T-helper 1 cell treated with Interleukin-12 subunit alpha and Interleukin-12 subunit beta and Interleukin-4 antibody, amounts not matched to agents 30 ng/mL and 1 ng/mL, for 36 hours (primary cell): ENCODE measurements around the gene HIVEP1. TPM values are rescaled to one million over a fixed set of nuclear protein-coding genes. Genes with fewer than 3 reads are reported as not detected.

ENCODE experiments used
- intact Hi-C: fragments of 100-400 bp; cut with micrococcal nuclease; formaldehyde crosslinking; loops from one replicate; pipeline ENCODE4 v1.15.1; 2024
- total RNA-seq: library from RNA; stranded (reverse); gene quantifications from 2 replicates; pipeline ENCODE4 v1.2.3, GENCODE V29; 2022

The HIVEP1 gene
- total RNA-seq, 1 donor from 2014 or later = 35.7 TPM

DNA sequence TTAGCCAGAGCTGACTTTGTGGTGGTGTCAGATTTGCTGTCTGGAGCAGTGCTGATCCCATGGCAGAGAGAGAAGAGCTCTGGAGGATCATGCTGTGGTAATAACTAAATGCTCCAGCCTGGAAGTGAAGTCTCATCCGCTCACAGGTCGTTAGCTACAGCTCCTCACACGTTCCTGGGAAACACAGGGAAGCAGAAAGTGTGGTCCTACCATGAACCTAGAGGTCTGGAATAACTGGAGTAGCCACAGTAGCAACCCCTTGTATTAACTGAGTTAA lies 2.7 kb downstream of the HIVEP1 start:
- intact Hi-C loops = loop anchor here (10.0 kb wide), 2 partner anchors 630 to 1560 kb away; partner anchors contain the start of gene SIRT5

DNA sequence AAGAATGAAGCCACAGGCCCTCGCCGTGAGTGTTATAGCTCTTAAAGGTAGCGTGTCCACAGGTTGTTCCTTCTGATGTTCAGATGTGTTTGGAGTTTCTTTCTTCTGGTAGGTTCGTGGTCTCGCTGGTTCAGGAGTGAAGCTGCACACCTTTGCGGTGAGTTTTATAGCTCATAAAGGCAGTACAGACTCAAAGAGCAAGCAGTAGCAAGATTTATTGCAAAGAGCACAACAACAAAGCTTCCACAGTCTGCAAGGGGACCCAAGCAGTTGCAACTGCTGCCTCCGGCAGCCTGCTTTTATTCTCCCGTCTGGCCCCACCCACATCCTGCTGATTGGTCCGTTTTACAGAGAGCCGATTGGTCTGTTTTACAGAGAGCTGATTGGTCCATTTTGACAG lies 5.2 kb downstream of the HIVEP1 start:
- intact Hi-C loops = loop anchor here (2.0 to 10.0 kb wide), 3 partner anchors 14 to 1558 kb away; partner anchors contain the start of gene SIRT5

DNA sequence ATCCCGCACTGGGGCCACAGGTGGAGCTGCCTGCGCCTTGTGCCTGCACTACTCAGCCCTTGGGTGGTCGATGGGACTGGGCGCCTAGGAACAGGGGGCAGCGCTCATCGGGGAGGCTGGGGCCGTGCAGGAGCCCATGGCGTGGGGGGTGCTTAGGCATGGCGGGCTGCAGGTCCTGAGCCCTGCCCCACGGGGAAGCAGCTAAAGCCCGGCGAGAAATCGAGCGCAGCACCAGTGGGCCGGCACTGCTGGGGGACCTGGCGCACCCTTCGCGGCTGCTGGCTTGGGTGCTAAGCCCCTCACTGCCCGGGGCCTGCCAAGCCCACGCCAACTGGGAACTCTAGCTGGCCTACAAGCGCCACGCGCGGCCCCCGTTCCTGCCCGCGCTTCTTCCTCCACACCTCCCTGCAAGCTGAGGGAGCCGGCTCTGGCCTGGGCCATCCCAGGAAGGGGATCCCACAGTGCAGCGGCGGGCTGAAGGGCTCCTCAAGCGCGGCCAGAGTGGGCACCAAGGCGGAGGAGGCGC lies 5.8 kb downstream of the HIVEP1 start:
- intact Hi-C loops = loop anchor here (2.0 to 10.0 kb wide), 3 partner anchors 13 to 1557 kb away; partner anchors contain the start of gene SIRT5

DNA sequence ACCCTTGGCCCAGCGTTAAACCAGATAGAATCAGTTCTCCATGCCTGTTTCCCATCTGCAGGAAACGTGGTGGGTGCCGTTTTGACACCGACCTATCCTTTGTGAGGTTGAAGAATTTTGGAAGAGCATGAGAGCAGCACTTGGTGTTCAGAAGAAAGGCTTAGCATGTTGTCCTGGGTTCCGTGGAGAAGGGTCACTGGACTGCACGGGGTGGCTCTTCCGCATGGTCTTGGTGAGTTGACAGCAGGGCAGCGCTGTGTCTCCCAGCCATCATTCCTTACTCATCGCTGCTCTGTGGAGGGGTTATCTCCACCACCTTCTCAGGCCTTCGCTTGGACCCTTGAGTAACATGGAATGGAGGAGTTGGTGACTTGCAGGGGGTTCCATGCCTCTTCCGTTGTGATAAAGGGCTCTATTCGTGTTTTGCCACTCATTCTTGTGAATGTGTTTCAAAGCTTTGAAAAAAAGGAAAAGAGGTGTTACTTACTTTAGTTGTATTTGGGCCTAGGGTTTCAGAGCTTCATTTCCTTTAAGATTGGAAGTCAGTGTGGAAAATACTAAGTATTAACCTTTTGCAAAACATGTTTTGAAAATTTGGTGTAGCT lies 8.2 kb downstream of the HIVEP1 start:
- intact Hi-C loops = no loop called here

DNA sequence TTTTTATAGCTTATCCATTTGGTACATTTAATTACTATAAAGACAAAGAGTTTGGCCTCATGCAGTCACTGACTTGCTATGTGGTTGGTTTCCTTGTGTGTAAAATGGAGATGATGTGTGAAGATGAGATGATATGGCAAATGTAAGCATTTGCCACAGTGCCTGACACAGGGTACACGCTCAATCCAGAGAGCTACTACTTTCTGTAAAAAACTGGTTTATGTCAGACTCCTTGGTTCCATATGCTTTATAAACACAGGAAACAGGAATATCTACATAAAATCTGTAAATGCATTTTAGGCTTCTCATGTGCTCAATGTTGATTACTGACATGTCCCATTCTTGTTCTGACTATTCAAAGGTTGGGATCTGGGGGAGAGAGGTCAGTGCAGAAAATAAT lies 10.4 kb downstream of the HIVEP1 start:
- intact Hi-C loops = no loop called here

DNA sequence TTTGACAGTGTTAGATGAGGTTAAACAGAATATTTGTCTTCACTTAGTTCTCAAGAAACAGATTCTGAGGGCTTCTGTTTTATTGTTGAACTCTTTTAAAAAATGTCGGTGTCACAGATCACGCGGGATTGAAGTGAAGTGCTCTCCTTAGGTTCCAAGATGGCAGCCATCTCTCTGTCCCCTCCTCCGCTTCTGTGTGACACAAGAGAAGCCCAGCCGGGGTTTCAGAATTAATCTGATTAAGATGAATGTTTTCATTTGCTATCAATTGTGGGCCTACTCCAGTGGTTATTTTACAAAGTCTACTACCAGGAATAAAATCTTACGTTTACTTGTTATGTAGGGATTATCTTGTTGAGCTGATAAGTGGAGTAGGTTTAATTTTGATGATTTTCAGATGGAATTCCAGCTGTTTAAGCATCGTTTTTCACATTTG lies 10.9 kb downstream of the HIVEP1 start:
- intact Hi-C loops = no loop called here

DNA sequence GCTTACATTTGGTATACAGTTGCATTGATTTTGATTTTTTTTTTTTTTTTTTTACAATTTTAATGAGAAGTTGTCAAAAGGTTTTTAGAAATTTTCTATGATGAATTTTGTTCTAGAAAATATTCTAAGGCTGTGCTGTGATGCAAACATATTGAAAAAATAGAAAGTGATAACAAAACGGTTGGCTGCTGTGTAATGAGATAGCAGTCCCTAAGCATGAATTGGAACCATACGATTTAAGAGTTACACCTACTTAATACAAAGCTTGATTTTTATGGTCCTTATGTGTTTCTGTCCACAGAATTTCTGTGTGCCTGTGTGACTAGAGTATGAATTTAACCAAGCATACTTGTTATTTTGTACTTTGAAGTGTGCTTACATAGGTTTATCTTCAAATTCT lies 12.1 kb downstream of the HIVEP1 start:
- intact Hi-C loops = no loop called here

DNA sequence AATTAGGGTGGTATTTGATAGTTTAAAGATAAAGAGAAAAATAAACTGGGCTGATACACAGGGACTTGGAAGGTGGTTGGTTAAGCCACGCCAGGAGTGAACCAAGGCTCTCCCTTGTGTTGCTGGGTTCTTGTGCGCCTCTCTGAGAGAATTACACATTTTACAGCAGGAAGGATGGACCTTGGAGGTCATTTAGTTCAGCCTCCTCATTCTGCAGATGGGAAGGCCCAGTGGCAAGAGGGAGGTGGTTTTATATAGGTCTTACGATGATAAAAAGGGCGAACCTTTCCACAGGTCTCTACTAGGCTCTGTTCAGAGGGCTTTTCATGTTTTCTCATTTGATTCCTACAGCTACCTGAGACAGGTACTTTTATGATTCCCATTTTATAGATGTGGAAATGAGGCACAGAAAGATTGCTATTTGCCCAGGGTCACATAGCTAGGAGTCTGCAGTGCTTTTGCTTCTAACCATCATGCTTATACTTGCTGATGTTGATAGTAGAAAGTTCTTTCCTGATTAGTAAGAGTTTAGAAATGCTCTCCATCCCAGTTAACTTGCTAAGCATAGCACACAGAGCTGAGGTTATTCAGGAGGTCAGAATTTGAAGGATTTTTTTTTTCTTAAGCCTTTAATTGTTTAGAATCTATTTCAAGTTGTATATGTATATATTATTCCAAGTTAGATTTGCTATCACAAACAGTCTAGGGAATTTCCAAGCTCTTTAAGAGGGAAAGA lies 12.8 kb downstream of the HIVEP1 start:
- intact Hi-C loops = no loop called here

DNA sequence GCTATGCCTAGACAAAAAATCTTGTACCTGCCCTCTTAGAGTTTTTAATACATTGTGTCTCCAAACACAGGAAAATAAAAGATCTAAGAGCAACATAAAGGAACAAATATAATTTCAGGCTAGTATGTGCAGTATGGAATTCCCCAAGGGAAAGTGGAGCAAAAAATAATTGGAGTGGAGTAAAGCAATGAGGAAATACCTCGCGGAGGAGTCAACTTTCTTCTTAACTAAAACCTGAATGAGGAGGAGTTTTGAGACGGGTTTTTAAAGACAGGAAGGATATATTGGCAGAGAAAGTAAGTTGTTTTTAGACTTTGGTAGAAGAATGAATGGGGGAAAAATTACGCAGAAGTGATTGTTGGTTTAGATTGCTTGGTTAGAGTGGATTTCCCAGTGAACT lies 14.0 kb downstream of the HIVEP1 start:
- intact Hi-C loops = no loop called here

DNA sequence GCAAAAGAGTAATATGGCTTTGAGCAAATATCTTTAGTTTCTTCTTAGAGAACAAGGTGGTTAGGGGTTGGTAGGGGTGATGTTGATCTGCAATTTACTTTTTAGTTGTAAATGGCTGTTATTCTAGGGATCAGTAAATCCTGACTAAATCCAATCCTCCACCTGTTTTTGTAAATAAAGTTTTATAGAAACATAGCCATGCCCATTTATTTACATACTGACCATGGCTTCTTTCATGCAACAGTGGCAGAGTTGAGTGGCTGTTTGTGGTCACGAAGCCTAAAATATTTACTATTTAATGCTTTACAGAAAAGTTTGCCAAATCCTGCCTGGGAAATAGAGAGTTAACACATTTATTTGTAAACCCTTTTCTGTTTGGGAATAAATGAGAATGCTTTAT lies 14.7 kb downstream of the HIVEP1 start:
- intact Hi-C loops = no loop called here

DNA sequence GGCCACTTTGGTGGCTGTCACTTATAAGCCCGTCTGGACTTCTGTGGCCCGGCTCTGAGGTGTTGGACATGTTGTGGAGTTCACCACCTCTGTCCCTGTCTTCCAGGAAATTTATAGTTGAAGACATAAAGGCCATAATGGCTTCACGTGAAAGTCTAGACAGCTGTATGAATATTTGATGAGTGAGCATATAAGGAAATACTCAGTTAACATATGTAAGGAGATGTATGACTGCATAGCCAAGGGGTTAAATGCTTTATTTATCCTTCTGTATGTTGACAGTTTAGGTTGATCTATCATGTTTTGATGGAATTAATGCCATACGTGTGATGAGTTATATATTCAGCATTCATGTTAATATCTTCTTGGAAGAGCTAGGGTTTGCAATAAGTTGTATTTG lies 16.1 kb downstream of the HIVEP1 start:
- intact Hi-C loops = no loop called here

DNA sequence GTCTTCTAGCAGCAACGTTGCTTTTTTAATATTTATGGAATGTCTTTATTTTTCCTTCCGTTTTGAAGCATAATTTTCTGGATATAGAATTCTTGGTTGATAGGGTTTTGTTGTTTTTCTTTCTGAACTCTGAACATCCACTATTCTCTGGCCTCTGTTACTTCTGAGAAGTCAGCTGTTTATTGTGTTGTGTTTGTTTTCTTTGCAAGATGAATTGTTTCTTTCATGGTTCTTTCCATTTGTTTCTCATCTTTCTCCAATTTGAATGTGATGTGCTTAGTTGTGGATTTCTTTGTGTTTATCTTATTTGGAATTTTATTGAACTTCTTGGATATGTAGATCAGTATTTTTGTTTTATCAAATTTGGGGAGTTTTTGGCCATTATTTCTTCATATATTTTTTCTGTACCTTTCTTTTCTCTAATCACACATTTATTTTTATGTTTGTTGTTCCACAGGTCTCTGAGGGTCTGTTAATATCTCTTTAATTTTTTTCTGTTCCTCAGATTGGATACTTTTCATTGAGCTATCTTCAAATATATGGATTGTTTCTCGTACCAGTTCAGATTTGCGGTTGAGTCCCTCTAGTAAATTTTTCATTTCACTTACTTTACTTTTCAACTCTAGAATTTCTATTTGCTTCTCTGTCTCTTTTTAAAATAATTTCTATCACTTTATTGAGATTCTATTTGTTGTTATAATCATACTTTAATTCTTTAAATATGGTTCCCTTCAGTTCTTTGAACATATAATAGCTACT lies 18.0 kb downstream of the HIVEP1 start:
- intact Hi-C loops = loop anchor here (2.0 kb wide), 1 partner anchor 13 kb away; no protein-coding TSS in a partner anchor

DNA sequence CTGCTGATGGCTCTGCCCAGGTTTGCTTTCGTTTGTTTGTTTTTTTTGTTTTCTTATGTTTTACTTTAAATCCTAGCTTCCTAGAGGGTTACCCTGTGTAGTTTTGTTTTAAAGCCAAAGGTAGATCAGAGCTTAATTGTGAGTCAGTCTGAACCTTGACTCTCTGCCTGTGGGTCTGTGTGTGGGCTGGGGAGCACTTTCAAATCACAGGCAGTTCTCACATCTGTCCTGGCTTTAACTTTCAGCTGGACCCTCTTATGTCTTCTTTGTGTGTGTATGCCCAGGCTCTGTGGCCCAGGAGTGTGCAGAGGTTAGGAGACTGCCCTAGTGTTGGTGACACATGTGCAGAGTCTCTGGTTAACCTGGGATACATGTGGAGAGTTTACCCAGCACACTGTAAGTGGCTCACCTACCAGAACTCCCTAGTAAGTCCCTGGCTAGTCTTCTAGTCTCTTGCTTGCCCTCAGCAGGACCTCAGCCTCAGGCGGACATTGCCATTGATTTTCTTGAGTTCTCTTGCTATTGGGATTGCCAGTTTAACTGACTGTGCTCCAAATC lies 19.0 kb downstream of the HIVEP1 start:
- intact Hi-C loops = loop anchor here (2.0 kb wide), 1 partner anchor 14 kb away; no protein-coding TSS in a partner anchor

DNA sequence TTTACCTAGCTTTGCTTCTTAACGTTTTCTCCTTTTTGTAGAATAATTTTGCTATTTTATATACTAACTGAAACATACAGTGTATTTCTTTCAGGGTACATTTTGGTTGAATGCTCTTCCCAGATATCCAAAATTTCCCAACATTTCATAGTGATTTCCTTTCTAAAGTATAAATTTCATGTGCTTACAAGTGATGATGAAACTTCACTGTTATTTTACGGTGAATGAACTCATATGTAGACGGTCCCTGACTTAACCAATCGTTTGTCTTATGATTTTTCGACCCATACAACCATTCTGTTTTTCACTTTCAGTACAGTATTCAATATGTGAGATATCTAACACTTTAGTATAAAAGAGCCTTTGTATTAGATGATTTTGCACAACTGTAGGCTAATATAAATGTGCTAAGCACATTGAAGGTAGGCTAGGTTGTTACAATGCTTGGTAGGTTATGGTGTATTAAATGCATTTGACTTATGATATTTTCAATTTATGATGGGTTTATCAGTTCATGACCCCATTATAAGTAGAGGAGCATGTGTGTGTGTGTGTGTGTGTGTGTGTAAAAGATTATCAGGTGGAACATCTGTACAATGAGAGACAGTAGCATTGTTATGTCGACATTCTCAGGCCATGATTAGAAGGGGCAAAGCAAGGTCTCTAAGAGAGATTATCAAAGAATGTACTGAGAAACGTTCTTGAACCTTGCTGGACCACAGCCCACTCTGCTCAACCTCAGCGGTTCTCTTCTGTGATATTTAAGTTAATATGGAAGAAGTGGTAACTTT lies 20.9 kb downstream of the HIVEP1 start:
- intact Hi-C loops = no loop called here

DNA sequence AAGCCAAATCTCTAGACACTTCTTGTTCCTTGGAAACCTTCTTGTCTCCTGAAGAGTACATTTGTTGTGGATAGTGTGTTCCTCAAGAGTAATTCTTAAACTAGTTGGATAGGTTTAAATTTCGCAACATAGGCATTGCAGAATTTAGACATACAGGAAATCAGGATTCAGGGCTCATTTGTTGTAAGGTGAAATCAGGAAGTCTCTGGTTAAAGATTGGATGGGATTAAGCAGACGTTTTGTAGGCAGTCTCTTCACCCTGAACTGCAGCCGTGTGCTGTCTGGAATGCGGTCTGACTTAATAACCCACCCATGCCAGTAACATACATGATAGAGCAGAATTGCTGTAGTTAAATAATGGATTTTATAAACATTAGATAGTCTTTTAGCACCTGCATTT lies 21.7 kb downstream of the HIVEP1 start:
- intact Hi-C loops = no loop called here

DNA sequence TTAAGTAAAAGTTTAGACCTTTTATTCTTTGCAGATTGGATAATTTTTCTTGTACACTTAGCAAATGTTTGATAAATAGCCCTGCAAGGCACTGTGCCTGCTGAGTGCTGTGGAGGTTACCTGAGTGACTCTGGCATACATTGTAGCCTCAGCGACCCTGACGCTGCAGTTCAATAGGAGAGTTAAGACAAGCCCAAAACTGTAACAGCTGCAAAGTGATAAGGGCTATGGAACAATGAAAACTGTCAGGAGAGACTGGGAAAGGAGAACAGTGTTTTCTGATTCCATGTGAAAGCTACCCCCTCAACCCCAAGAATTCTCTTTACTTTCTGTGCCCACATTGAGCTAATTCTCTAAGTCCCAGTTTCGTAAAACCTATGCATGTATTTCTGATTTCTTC lies 22.2 kb downstream of the HIVEP1 start:
- intact Hi-C loops = no loop called here

DNA sequence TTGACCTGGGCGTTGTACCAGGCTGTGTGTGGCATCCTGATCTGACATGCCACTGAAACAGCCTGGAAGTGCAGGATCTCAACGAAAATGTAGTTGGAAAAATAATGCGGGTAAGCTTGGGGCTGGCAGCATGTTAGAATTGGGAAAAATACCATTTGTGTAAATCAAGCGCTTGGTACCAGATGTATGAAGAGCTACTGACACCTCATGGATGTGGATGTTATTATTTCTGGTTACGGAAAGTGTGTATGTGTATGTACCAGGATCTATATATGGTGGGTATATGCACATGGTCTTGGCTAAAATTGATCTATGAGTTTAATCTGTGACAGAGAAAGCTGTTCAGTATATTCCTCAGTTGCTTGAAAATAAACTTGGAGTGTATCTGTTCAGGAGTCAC lies 22.7 kb downstream of the HIVEP1 start:
- intact Hi-C loops = no loop called here

DNA sequence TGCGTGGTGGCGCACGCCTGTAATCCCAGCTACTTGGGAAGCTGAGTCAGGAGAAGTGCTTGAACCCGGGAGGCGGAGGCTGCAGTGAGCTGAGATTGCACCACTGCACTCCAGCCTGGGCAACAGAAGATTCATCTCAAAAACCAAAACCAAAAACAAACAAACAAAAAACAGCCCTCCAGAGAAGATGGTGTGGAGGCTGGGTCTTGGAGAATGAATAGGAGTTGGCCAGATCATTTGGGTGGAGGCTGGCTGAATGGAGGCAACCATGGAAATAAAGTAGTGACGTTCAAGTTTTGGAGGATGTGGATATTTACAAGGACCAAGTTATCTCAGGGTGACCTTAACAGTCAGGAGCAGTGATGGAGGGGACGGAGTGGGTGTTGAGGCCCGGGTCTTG lies 24.7 kb downstream of the HIVEP1 start:
- intact Hi-C loops = no loop called here

DNA sequence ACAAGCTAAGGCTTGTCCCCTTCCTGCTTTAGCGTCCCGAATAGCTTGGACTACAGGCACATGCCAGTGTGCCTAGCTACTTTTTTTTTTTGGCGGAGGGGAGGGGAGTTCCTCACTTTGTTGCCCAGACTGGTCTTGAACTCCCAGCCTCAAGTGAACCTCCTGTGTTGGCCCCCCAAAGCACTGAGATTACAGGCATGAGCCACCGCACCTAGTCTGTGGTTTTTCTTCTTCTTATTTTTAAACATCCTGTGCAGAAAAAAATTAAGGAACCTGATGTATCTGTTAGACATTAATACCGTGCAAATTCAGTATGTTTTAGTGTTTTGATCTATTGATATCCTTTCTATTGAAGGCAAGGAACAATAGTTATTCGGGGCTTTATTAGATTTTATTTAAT lies 25.7 kb downstream of the HIVEP1 start:
- intact Hi-C loops = no loop called here

DNA sequence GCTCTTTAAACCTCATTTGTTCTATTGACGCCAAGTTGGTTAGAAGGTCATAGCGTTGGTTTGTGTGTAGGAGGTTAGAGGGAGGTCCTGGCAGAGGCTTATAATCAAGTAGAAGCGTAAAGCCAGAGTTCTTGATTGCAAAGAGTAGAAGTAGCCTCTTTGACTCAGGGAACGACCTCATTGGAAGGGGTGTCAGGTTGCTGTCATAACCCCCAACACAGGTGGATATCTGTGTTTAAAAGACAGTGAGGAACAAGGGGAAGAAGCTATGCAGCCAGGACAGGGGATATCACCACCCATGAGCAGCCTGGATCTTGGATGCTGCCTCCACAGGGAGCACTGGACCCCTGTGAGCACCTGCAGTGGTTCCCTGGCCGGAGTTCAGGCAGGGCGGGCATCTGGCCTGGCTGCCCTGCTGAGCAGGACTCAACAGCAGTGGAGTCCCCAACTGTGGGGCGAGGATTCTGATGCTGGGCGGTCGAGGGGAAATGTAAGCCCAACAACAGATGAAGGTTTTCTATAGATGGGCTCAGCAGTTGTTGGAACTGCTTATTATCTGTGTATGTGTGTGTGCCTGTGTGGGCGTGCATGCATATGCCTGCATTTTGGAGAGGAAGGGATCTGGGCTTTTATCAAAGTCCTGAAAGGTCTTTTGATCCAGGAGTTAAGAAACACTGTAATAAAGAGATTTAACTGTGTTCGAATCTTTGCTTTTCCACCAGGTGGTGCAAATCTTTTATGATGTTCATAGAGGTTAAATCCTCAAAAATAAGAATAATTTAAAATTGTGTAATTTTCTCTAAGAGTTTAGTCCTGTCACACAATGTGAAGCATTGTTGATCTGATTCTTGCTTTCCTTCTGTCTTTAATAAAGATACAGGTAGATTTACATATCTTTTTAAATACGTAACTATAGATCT lies 27.7 kb downstream of the HIVEP1 start:
- intact Hi-C loops = no loop called here
